AG09319 (cell line): ENCODE results near the gene ESPL1.

Experiments used
- DNase-seq: peaks from one replicate; pipeline ENCODE4 v3.0.0-alpha.2; 2010; ENCODE audit warnings: low read depth; ENCODE audit errors: extremely low read depth
- CTCF ChIP-seq: IDR thresholded peaks from 2 replicates; pipeline ENCODE4 v1.5.1; 2011; ENCODE audit warnings: low read depth, mild to moderate bottlenecking, inconsistent platforms, low read length, moderate library complexity

The ESPL1 gene

GRCh38 chr12:53253298-53253697, 14.8 kb upstream of the ESPL1 start:
- DNase-seq, result no peak

DNA sequence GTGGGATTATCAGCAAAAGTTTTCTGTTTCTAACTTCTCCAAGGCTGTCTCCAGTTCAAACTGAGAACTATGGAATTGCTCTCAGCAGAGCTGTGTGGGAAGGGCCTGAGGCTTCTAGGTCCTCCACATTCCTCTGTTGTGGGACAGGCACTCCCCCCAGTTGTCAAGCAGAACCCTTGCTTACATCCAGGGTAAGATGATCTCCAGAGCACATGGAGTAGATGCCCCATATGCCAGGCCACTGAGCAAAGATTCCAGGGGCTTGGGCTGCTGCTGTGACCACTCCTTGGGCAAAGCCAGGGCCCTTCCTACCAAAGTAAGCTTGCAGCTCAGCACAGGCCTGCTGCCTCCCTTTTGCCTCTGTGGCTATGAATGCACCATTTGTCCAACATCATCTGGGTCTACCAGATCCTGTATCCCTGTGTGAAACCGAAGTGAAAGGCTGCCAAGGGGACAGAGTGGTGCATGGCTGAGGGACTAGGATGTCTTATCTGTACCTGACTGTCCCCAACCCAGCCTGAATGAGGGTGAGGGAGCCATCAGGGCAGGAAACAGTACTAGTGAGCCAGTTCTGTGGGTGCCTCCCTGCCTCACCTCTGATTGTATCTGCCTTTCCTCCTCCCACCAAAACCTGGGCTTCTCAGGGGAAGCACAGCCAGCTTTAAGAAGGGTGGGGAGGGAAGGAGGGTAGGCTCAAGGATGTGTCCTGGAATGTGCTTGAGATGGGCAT, 13.1 kb upstream of the ESPL1 start:
- no peak for TF ChIP-seq CTCF
- no peak for DNase-seq

More at GRCh38 chr12:53253298-53253697, 14.8 kb upstream of the ESPL1 start:
- TF ChIP-seq CTCF, result no peak

- DNase-seq, result no peak
- no peak for TF ChIP-seq CTCF
These were observed 12.1 kb upstream of the ESPL1 start for GRCh38 chr12:53255996-53256395.

GRCh38 chr12:53258541-53259539, 9.3 kb upstream of the ESPL1 start:
- no peak for TF ChIP-seq CTCF
- no peak for DNase-seq

GRCh38 chr12:53259891-53260290, 8.2 kb upstream of the ESPL1 start:
- TF ChIP-seq CTCF, result no peak
- DNase-seq, result no peak

GRCh38 chr12:53265783-53266182, 2.3 kb upstream of the ESPL1 start:
- no peak for TF ChIP-seq CTCF
- DNase-seq, result no peak
